ENCODE data around the gene TRAPPC4.

DNA sequence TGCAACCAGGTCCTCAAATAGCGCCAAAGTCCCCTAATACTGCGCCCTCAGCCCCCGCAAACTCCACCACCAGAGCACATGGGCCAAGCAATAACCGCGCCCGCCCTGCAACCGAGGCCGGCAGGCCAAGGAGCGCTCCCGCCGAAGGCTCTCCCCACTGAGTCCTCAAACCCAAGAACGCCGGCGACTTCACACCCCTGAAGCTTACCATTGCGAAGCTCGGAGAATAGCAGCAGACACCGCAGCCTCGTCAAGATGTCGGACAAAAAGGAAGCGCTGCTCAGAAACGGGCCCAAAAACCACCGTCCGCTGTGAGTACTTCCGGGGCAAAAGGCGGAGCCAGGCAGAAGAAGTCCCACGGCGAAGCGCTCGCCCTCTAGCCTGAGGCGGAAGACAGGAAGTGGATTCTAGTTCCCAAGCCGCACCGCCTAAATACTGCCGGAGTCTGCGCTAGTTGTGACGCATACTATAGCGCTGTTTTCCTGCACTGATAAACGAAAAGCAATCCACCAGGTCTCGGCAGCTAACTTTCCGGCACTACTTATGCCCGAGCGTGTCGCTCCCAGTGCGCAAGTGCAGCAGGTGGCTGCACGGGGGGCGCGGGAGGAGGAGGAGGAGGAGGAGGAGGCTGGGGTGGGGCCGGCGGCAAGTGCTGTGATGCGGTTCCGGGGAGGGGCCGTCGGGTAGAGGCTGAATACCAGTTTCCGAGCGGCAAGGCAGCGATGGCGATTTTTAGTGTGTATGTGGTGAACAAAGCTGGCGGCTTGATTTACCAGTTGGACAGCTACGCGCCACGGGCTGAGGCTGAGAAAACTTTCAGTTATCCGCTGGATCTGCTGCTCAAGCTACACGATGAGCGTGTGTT is at the start of gene TRAPPC4, which contains the start of gene RPS25:
- TF ChIP-seq, protein P1, sequence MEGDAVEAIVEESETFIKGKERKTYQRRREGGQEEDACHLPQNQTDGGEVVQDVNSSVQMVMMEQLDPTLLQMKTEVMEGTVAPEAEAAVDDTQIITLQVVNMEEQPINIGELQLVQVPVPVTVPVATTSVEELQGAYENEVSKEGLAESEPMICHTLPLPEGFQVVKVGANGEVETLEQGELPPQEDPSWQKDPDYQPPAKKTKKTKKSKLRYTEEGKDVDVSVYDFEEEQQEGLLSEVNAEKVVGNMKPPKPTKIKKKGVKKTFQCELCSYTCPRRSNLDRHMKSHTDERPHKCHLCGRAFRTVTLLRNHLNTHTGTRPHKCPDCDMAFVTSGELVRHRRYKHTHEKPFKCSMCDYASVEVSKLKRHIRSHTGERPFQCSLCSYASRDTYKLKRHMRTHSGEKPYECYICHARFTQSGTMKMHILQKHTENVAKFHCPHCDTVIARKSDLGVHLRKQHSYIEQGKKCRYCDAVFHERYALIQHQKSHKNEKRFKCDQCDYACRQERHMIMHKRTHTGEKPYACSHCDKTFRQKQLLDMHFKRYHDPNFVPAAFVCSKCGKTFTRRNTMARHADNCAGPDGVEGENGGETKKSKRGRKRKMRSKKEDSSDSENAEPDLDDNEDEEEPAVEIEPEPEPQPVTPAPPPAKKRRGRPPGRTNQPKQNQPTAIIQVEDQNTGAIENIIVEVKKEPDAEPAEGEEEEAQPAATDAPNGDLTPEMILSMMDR (IDR thresholded peaks at IDR 0.05; ENCODE audit: control extremely low read depth in 1 of 3, insufficient read depth in 1 of 3, low read depth in 1 of 3, low read length in 3 of 3), result no peak
- TF ChIP-seq, protein P2, sequence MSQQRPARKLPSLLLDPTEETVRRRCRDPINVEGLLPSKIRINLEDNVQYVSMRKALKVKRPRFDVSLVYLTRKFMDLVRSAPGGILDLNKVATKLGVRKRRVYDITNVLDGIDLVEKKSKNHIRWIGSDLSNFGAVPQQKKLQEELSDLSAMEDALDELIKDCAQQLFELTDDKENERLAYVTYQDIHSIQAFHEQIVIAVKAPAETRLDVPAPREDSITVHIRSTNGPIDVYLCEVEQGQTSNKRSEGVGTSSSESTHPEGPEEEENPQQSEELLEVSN (IDR thresholded peaks at IDR 0.05), result peak; percentile 52; the same call in 1 of the 2 replicates
- TF ChIP-seq TAF7 (optimal IDR thresholded peaks at IDR 0.05; ENCODE audit: borderline replicate concordance, low read depth, low read length) (peak; percentile 92), POLR2A (IDR thresholded peaks at IDR 0.05; ENCODE audit: control extremely low read depth in 1 of 2, low read depth in 2 of 2, low read length in 2 of 2) (peak; percentile 91 to 95), FOSL1 (IDR thresholded peaks at IDR 0.05; ENCODE audit: insufficient read depth, low read depth, low read length) (no peak), EZH2 (IDR thresholded peaks at IDR 0.05; ENCODE audit: low read depth, low read length, severe bottlenecking) (no peak)
- TF ChIP-seq, protein P3, sequence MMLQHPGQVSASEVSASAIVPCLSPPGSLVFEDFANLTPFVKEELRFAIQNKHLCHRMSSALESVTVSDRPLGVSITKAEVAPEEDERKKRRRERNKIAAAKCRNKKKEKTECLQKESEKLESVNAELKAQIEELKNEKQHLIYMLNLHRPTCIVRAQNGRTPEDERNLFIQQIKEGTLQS (IDR thresholded peaks at IDR 0.05; ENCODE audit: insufficient read depth, low read depth, low read length), result no peak
